ACHN (cell line): ENCODE measurements around the gene GYG2.
A peak's percentile ranks its signal among the peaks of the same experiment; 100 is the strongest.
"Not testable (repeated sequence)": the region's sequence is repeated elsewhere in the genome, so short reads cannot be mapped to it uniquely, and the experiment has no call there.

Experiments
- DNase-seq: peaks from one replicate; pipeline ENCODE4 v3.0.0-alpha.2; 2015
- in situ Hi-C: cut with HindIII; loops from 2 replicates; pipeline ENCODE4 v1.10.0; 2017; ENCODE audit warnings: low sequenced_read_pairs, low pct_ligation_motif_present, low pct_unique_long_range_greater_than_20kb

Gene GYG2

GRCh38 chrX:2890536-2891460 is 62.1 kb downstream of the GYG2 start:
- DNase-seq, in situ Hi-C loops: not testable (repeated sequence)

- DNase-seq: no peak
- in situ Hi-C loops: no loop called here
Measured at GRCh38 chrX:2892816-2893215, 64.1 kb downstream of the GYG2 start.

- no peak for DNase-seq
- in situ Hi-C loops: no loop called here
Measured at GRCh38 chrX:2894885-2895292, 66.2 kb downstream of the GYG2 start.

- in situ Hi-C loops: no loop called here
- no peak for DNase-seq
Measured at GRCh38 chrX:2897311-2897689, 68.6 kb downstream of the GYG2 start.

GRCh38 chrX:2897690-2898623 is 69.2 kb downstream of the GYG2 start:
- DNase-seq: peak; percentile 45
- in situ Hi-C loops: not testable (repeated sequence)

GRCh38 chrX:2898846-2899512 is 70.2 kb downstream of the GYG2 start:
- in situ Hi-C loops: no loop called here
- no peak for DNase-seq

- no peak for DNase-seq
- in situ Hi-C loops: no loop called here
Measured at GRCh38 chrX:2901367-2902036, 72.8 kb downstream of the GYG2 start.

- DNase-seq: no peak
- in situ Hi-C loops: no loop called here
Measured at GRCh38 chrX:2902841-2903240, 74.1 kb downstream of the GYG2 start.

- in situ Hi-C loops: no loop called here
- DNase-seq: no peak
Measured at GRCh38 chrX:2903366-2903765, 74.6 kb downstream of the GYG2 start.

GRCh38 chrX:2907295-2907694 is 78.6 kb downstream of the GYG2 start:
- in situ Hi-C loops: no loop called here

GRCh38 chrX:2908125-2908685 is 79.5 kb downstream of the GYG2 start:
- DNase-seq: no peak
- in situ Hi-C loops: no loop called here

More at GRCh38 chrX:2907295-2907694, 78.6 kb downstream of the GYG2 start:
- DNase-seq: no peak

- in situ Hi-C loops: no loop called here
- no peak for DNase-seq
Measured at GRCh38 chrX:2910109-2910508, 81.4 kb downstream of the GYG2 start.

GRCh38 chrX:2913118-2913517 is 84.4 kb downstream of the GYG2 start:
- in situ Hi-C loops: no loop called here
- DNase-seq: no peak

GRCh38 chrX:2917767-2918166 is 89.0 kb downstream of the GYG2 start:
- no peak for DNase-seq
- in situ Hi-C loops: no loop called here

- in situ Hi-C loops: no loop called here
- no peak for DNase-seq
Measured at GRCh38 chrX:2921193-2921592, 92.5 kb downstream of the GYG2 start.

- no peak for DNase-seq
- in situ Hi-C loops: no loop called here
Measured at GRCh38 chrX:2921750-2922149, 93.0 kb downstream of the GYG2 start.

- DNase-seq: no peak
- in situ Hi-C loops: no loop called here
Measured at GRCh38 chrX:2924151-2924550, 95.4 kb downstream of the GYG2 start.

GRCh38 chrX:2926255-2926654 is 97.5 kb downstream of the GYG2 start:
- DNase-seq, in situ Hi-C loops: not testable (repeated sequence)
